Activated CD4-positive, alpha-beta T cell treated with anti-CD3 and anti-CD28 coated beads for 24 hours (primary cell): ENCODE measurements around the gene PBLD.
"Not testable (repeated sequence)": the region's sequence is repeated elsewhere in the genome, so short reads cannot be mapped to it uniquely, and the experiment has no call there.

Experiments
- DNase-seq, 2 donors: peaks; one replicate each; pipeline ENCODE4 v3.0.0-alpha.2; 2020; ENCODE audit warnings: low read depth in 2 of 2

The PBLD gene

GRCh38 chr10:68330852-68331454, 1.8 kb downstream of the PBLD start:
- DNase-seq, result peak in 1 of 2 donors; percentile 3

- DNase-seq, result no peak
Observed at GRCh38 chr10:68329506-68329861, 3.2 kb downstream of the PBLD start.

GRCh38 chr10:68327889-68328786, 4.6 kb downstream of the PBLD start:
- no peak for DNase-seq

- DNase-seq, result not testable (repeated sequence)
Observed at GRCh38 chr10:68324396-68324795, 8.3 kb downstream of the PBLD start.

GRCh38 chr10:68318331-68319059, 14.2 kb downstream of the PBLD start:
- no peak for DNase-seq

- no peak for DNase-seq
Observed at GRCh38 chr10:68315582-68315981, 17.1 kb downstream of the PBLD start.

- DNase-seq, result not testable (repeated sequence)
Observed at GRCh38 chr10:68314930-68315329, 17.8 kb downstream of the PBLD start.

- DNase-seq, result no peak
Observed at GRCh38 chr10:68310531-68310930, 22.2 kb downstream of the PBLD start.

GRCh38 chr10:68305854-68306253, 26.9 kb downstream of the PBLD start:
- DNase-seq, result no peak

GRCh38 chr10:68303849-68304412, 28.8 kb downstream of the PBLD start:
- no peak for DNase-seq

GRCh38 chr10:68302871-68303270, 29.9 kb downstream of the PBLD start:
- no peak for DNase-seq

- DNase-seq, result no peak
Observed at GRCh38 chr10:68302503-68302823, 30.3 kb downstream of the PBLD start.

GRCh38 chr10:68301790-68302502, 30.8 kb downstream of the PBLD start:
- DNase-seq, result no peak

GRCh38 chr10:68301301-68301700, 31.4 kb downstream of the PBLD start:
- no peak for DNase-seq

- no peak for DNase-seq
Observed at GRCh38 chr10:68296843-68297663, 35.7 kb downstream of the PBLD start.

GRCh38 chr10:68290736-68291135, 42.0 kb downstream of the PBLD start:
- DNase-seq, result no peak

GRCh38 chr10:68288717-68289116, 44.0 kb downstream of the PBLD start:
- DNase-seq, result no peak

GRCh38 chr10:68284062-68285001, 48.4 kb downstream of the PBLD start:
- no peak for DNase-seq

GRCh38 chr10:68280758-68281157, 52.0 kb downstream of the PBLD start:
- no peak for DNase-seq
